ENCODE data around the gene MAP1LC3A.

GRCh38 chr20:34539756-34540155 is 18.8 kb upstream of the MAP1LC3A start:
- TF ChIP-seq, protein P1, sequence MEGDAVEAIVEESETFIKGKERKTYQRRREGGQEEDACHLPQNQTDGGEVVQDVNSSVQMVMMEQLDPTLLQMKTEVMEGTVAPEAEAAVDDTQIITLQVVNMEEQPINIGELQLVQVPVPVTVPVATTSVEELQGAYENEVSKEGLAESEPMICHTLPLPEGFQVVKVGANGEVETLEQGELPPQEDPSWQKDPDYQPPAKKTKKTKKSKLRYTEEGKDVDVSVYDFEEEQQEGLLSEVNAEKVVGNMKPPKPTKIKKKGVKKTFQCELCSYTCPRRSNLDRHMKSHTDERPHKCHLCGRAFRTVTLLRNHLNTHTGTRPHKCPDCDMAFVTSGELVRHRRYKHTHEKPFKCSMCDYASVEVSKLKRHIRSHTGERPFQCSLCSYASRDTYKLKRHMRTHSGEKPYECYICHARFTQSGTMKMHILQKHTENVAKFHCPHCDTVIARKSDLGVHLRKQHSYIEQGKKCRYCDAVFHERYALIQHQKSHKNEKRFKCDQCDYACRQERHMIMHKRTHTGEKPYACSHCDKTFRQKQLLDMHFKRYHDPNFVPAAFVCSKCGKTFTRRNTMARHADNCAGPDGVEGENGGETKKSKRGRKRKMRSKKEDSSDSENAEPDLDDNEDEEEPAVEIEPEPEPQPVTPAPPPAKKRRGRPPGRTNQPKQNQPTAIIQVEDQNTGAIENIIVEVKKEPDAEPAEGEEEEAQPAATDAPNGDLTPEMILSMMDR (IDR thresholded peaks at IDR 0.05), result no peak
- no peak for TF ChIP-seq POLR2A (IDR thresholded peaks at IDR 0.05)

Data from vagina (tissue), 2 donors.